T-helper 17 cell (primary cell): ENCODE data around the gene STK32B. TPM values are rescaled to one million over a fixed set of nuclear protein-coding genes. Genes with fewer than 3 reads are reported as not detected.

ENCODE experiments used
- ATAC-seq: fragments of 150-1000 bp; cut with Tn5 transposase; 2 replicates; pipeline ENCODE4 v1.10.0; 2021; ENCODE audit warnings: mild to moderate bottlenecking, moderate library complexity
- DNase-seq, 3 donors: peaks; one replicate each; pipeline versions ENCODE4 v3.0.0 to v3.0.0-alpha.2; 2020 to 2021
- H3K9me3 ChIP-seq: one replicate; pipeline ENCODE4 v1.7.0; 2013; ENCODE audit warnings: low read length, mild to moderate bottlenecking; ENCODE audit not compliant: control insufficient read depth, poor library complexity, severe bottlenecking
- H3K27ac Mint-ChIP-seq: one replicate; pipeline ENCODE4 v1.8.0; 2022; ENCODE audit warnings: mild to moderate bottlenecking, moderate library complexity, mixed read lengths
- H3K27me3 Mint-ChIP-seq: one replicate; pipeline ENCODE4 v1.8.0; 2022; ENCODE audit warnings: mixed read lengths
- H3K36me3 Mint-ChIP-seq: one replicate; pipeline ENCODE4 v1.8.0; 2022; ENCODE audit warnings: low read depth, mixed read lengths
- H3K4me1 Mint-ChIP-seq: one replicate; pipeline ENCODE4 v1.8.0; 2022; ENCODE audit warnings: mild to moderate bottlenecking, mixed read lengths
- H3K4me3 Mint-ChIP-seq: one replicate; pipeline ENCODE4 v1.8.0; 2022; ENCODE audit warnings: mild to moderate bottlenecking, moderate library complexity, mixed read lengths
- total RNA-seq, 4 donors: library from RNA in 2 of 4; stranded (reverse) in 2 of 4; gene quantifications; one replicate each; pipeline ENCODE4 v1.2.3 and lab custom pipeline; 2022 to 2026

Gene STK32B
- total RNA-seq, 2 donors from 2014 or later, result 0.12 TPM; not detected in 1

- peaks cover 40% of the 10 kb centered on the region for H3K27me3 Mint-ChIP-seq
These were observed 15.0 kb upstream of the STK32B start for GRCh38 chr4:5036239-5036638.

GRCh38 chr4:5037553-5038551, 13.4 kb upstream of the STK32B start:
- Mint-ChIP-seq H3K27me3 (peaks cover 34% of the 10 kb centered on the region), H3K4me1 (peaks cover 3% of the 10 kb centered on the region), H3K27ac (no peak overlapping the region), H3K4me3 (no peak overlapping the region), H3K36me3 (no peaks in the 10 kb centered on the region)
- ATAC-seq (no peak), DNase-seq (no peak)
- no peaks in the 10 kb centered on the region for H3K9me3 ChIP-seq

More at GRCh38 chr4:5036239-5036638, 15.0 kb upstream of the STK32B start:
- Mint-ChIP-seq H3K4me1 (peaks cover 3% of the 10 kb centered on the region), H3K27ac (no peak overlapping the region), H3K36me3 (no peaks in the 10 kb centered on the region), H3K4me3 (no peak overlapping the region)
- DNase-seq, result no peak
- no peaks in the 10 kb centered on the region for H3K9me3 ChIP-seq
- no peak for ATAC-seq

GRCh38 chr4:5039800-5040199, 11.5 kb upstream of the STK32B start:
- Mint-ChIP-seq H3K36me3 (no peaks in the 10 kb centered on the region), H3K4me3 (no peak overlapping the region), H3K27me3 (peaks cover 33% of the 10 kb centered on the region), H3K27ac (no peak overlapping the region), H3K4me1 (peaks cover 3% of the 10 kb centered on the region)
- ATAC-seq (no peak), DNase-seq (no peak)
- no peaks in the 10 kb centered on the region for H3K9me3 ChIP-seq

GRCh38 chr4:5040856-5041620, 10.2 kb upstream of the STK32B start:
- Mint-ChIP-seq H3K4me1 (peaks cover 2% of the 10 kb centered on the region), H3K36me3 (no peaks in the 10 kb centered on the region), H3K27me3 (peaks cover 36% of the 10 kb centered on the region), H3K4me3 (no peak overlapping the region), H3K27ac (no peak overlapping the region)
- DNase-seq (no peak), ATAC-seq (no peak)
- no peaks in the 10 kb centered on the region for H3K9me3 ChIP-seq

- ATAC-seq, result no peak
- no peak overlapping the region for H3K4me3 Mint-ChIP-seq
- H3K4me1 Mint-ChIP-seq, result no peaks in the 10 kb centered on the region
- no peaks in the 10 kb centered on the region for H3K36me3 Mint-ChIP-seq
- H3K27ac Mint-ChIP-seq, result no peak overlapping the region
- H3K9me3 ChIP-seq, result no peaks in the 10 kb centered on the region
- H3K27me3 Mint-ChIP-seq, result peaks cover 36% of the 10 kb centered on the region
- DNase-seq, result no peak
These were observed 9.6 kb upstream of the STK32B start for GRCh38 chr4:5041699-5042098.

GRCh38 chr4:5043579-5043978, 7.7 kb upstream of the STK32B start:
- Mint-ChIP-seq H3K4me1 (peaks cover 3% of the 10 kb centered on the region), H3K27ac (no peak overlapping the region), H3K4me3 (no peak overlapping the region), H3K27me3 (peaks cover 48% of the 10 kb centered on the region), H3K36me3 (peaks cover 2% of the 10 kb centered on the region)
- ATAC-seq (no peak), DNase-seq (no peak)
- no peaks in the 10 kb centered on the region for H3K9me3 ChIP-seq

- peaks cover 3% of the 10 kb centered on the region for H3K4me1 Mint-ChIP-seq
- ATAC-seq (no peak), DNase-seq (no peak)
- H3K9me3 ChIP-seq, result no peaks in the 10 kb centered on the region
- H3K27me3 Mint-ChIP-seq, result peaks cover 54% of the 10 kb centered on the region
- no peak overlapping the region for H3K4me3 Mint-ChIP-seq
- H3K36me3 Mint-ChIP-seq, result peaks cover 6% of the 10 kb centered on the region
- H3K27ac Mint-ChIP-seq, result no peak overlapping the region
These were observed 6.9 kb upstream of the STK32B start for GRCh38 chr4:5044341-5044740.

- no peak for ATAC-seq
- no peaks in the 10 kb centered on the region for H3K9me3 ChIP-seq
- peaks cover 3% of the 10 kb centered on the region for H3K4me1 Mint-ChIP-seq
- H3K27ac Mint-ChIP-seq, result no peak overlapping the region
- peaks cover 56% of the 10 kb centered on the region for H3K27me3 Mint-ChIP-seq
- no peak overlapping the region for H3K4me3 Mint-ChIP-seq
- H3K36me3 Mint-ChIP-seq, result peaks cover 7% of the 10 kb centered on the region
- DNase-seq, result no peak
These were observed 6.2 kb upstream of the STK32B start for GRCh38 chr4:5045097-5045496.

GRCh38 chr4:5048721-5049120, 2.6 kb upstream of the STK32B start:
- no peak overlapping the region for H3K27ac Mint-ChIP-seq
- H3K27me3 Mint-ChIP-seq, result peaks cover 74% of the 10 kb centered on the region
- H3K4me3 Mint-ChIP-seq, result no peak overlapping the region
- H3K36me3 Mint-ChIP-seq, result peaks cover 7% of the 10 kb centered on the region
- no peak for ATAC-seq
- no peaks in the 10 kb centered on the region for H3K9me3 ChIP-seq
- peaks cover 13% of the 10 kb centered on the region for H3K4me1 Mint-ChIP-seq
- no peak for DNase-seq

- peaks cover 70% of the 10 kb centered on the region for H3K27me3 Mint-ChIP-seq
- DNase-seq (no peak), ATAC-seq (no peak)
- peaks cover 7% of the 10 kb centered on the region for H3K36me3 Mint-ChIP-seq
- H3K4me1 Mint-ChIP-seq, result peaks cover 13% of the 10 kb centered on the region
- H3K9me3 ChIP-seq, result no peaks in the 10 kb centered on the region
- H3K27ac Mint-ChIP-seq, result no peak overlapping the region
- H3K4me3 Mint-ChIP-seq, result peak overlapping the region; percentile 85
These were observed 581 bp upstream of the STK32B start for GRCh38 chr4:5050520-5051277.

- Mint-ChIP-seq H3K4me3 (peak overlapping the region; percentile 85), H3K27ac (no peak overlapping the region), H3K36me3 (peaks cover 5% of the 10 kb centered on the region), H3K27me3 (peaks cover 74% of the 10 kb centered on the region), H3K4me1 (peaks cover 10% of the 10 kb centered on the region)
- DNase-seq, result no peak
- H3K9me3 ChIP-seq, result no peaks in the 10 kb centered on the region
- ATAC-seq, result no peak
These were observed 973 bp downstream of the STK32B start for GRCh38 chr4:5052204-5052702.

- no peak for ATAC-seq
- H3K4me3 Mint-ChIP-seq, result no peak overlapping the region
- peaks cover 68% of the 10 kb centered on the region for H3K27me3 Mint-ChIP-seq
These were observed 1.6 kb downstream of the STK32B start for GRCh38 chr4:5052726-5053425.

More at GRCh38 chr4:5052726-5053425, 1.6 kb downstream of the STK32B start:
- H3K36me3 Mint-ChIP-seq, result peaks cover 5% of the 10 kb centered on the region
- H3K4me1 Mint-ChIP-seq, result peaks cover 10% of the 10 kb centered on the region
- no peak overlapping the region for H3K27ac Mint-ChIP-seq
- H3K9me3 ChIP-seq, result no peaks in the 10 kb centered on the region
- DNase-seq, result no peak
